ENCODE data around the gene ECI2.

GRCh38 chr6:4153514-4153985 lies 18.2 kb upstream of the ECI2 start:
- no peak for TF ChIP-seq CTCF (conservative IDR thresholded peaks at IDR 0.05; ENCODE audit: low read depth in 2 of 2)
- TF ChIP-seq EZH2 (IDR thresholded peaks at IDR 0.05; ENCODE audit: low read depth, unreplicated experiment), result no peak
- TF ChIP-seq EZH2phosphoT487 (IDR thresholded peaks at IDR 0.05; ENCODE audit: unreplicated experiment), result no peak
- no peak for TF ChIP-seq POLR2AphosphoS5 (IDR thresholded peaks at IDR 0.05; ENCODE audit: low read depth)
- no peak for TF ChIP-seq REST (IDR thresholded peaks at IDR 0.05; ENCODE audit: unreplicated experiment)
- no peak for TF ChIP-seq ETS1 (IDR thresholded peaks at IDR 0.05)

Data from GM23338 (cell line).